Prostate gland (tissue), 2 donors: ENCODE measurements around the gene GOLIM4. TPM values are rescaled to one million over a fixed set of nuclear protein-coding genes. Genes with fewer than 3 reads are reported as not detected.
"Not testable (repeated sequence)": the region's sequence is repeated elsewhere in the genome, so short reads cannot be mapped to it uniquely, and the experiment has no call there.

Source experiments
- DNase-seq: peaks from one replicate; pipeline ENCODE4 v3.0.0-alpha.2; 2019; ENCODE audit warnings: low spot score
- H3K27ac ChIP-seq, 2 donors: fragments of 200-600 bp; sonication (generic); 2 replicates each; pipeline ENCODE4 v1.5.1; 2017 to 2019
- H3K27me3 ChIP-seq: fragments of 200-600 bp; sonication (generic); replicated peaks from 2 replicates; pipeline ENCODE4 v1.5.1; 2019; ENCODE audit not compliant: insufficient read depth
- H3K36me3 ChIP-seq, 2 donors: fragments of 200-600 bp; sonication (generic); 1 replicate in 1 of 2; 2 replicates in 1 of 2; pipeline versions ENCODE4 v1.5.1 to v1.8.1; 2017 to 2019
- H3K4me1 ChIP-seq: fragments of 200-600 bp; sonication (generic); replicated peaks from 2 replicates; pipeline ENCODE4 v1.5.1; 2019
- H3K4me3 ChIP-seq, 2 donors: fragments of 200-600 bp; sonication (generic); 2 replicates each; pipeline ENCODE4 v1.5.1; 2017 to 2019
- H3K9me3 ChIP-seq: fragments of 200-600 bp; sonication (generic); 2 replicates; pipeline ENCODE4 v1.5.1; 2017
- POLR2A ChIP-seq: fragments of 450-650 bp; IDR thresholded peaks from one replicate; pipeline ENCODE4 v1.6.1; 2016; ENCODE audit warnings: antibody characterized with exemption, mild to moderate bottlenecking
- POLR2AphosphoS5 ChIP-seq: sonication (generic); formaldehyde crosslinking; IDR thresholded peaks from one replicate; pipeline ENCODE4 v1.6.1; 2017; ENCODE audit warnings: antibody characterized with exemption
- WGBS: methylation state at CpG from one replicate; pipeline ENCODE4 v1.1.5; 2018; 5-methylcytosine and 5-hydroxymethylcytosine counted together
- intact Hi-C: fragments of 100-400 bp; cut with DNase I; formaldehyde crosslinking; loops from one replicate; pipeline ENCODE4 v1.14.2; 2022
- total RNA-seq, 2 donors: library from RNA; depleted of rRNA; stranded (reverse); fragments of >200 nt; gene quantifications; one replicate each; pipeline ENCODE4 v1.1.0, GENCODE V29; 2016
- TF ChIP-seq, protein P1 (sequence below), 4 experiments: fragments of 200-600 bp in 2 of 4; fragments of 450-650 bp in 2 of 4; sonication (generic) in 2 of 4; IDR thresholded peaks; 1 replicate in 3 of 4; 2 replicates in 1 of 4; pipeline ENCODE4 v1.5.1; 2016 to 2019; ENCODE audit warnings: antibody characterized with exemption in 4 of 4, mild to moderate bottlenecking in 2 of 4, moderate library complexity in 2 of 4

The GOLIM4 gene
- total RNA-seq, 2 donors from 2014 or later, result 22.3 to 25.5 TPM

DNA sequence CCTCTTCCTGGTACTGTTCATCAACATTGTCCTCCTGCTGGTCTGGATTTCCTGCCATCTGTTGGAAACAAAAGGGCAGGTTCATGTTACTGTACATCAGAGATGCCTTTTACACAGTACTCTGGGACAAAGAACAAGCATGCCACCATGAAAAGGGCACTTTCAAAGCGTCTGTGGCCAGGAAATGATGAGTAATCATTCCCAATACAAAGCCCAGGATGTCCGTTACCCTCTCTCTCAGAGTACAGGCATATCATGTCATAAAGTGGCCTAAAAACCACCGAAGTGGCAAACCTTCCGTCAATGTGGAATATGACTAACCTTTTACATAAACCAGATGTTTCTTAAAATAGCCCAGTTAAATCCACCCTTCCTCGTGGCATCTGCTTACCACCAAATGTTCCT, 71.2 kb downstream of the GOLIM4 start:
- Histone ChIP-seq H3K4me3 (no peak overlapping the region), H3K9me3 (no peaks in the 10 kb centered on the region), H3K4me1 (no peaks in the 10 kb centered on the region), H3K27ac (no peak overlapping the region), H3K27me3 (no peaks in the 10 kb centered on the region), H3K36me3 (no peaks in the 10 kb centered on the region)
- TF ChIP-seq, protein P1, sequence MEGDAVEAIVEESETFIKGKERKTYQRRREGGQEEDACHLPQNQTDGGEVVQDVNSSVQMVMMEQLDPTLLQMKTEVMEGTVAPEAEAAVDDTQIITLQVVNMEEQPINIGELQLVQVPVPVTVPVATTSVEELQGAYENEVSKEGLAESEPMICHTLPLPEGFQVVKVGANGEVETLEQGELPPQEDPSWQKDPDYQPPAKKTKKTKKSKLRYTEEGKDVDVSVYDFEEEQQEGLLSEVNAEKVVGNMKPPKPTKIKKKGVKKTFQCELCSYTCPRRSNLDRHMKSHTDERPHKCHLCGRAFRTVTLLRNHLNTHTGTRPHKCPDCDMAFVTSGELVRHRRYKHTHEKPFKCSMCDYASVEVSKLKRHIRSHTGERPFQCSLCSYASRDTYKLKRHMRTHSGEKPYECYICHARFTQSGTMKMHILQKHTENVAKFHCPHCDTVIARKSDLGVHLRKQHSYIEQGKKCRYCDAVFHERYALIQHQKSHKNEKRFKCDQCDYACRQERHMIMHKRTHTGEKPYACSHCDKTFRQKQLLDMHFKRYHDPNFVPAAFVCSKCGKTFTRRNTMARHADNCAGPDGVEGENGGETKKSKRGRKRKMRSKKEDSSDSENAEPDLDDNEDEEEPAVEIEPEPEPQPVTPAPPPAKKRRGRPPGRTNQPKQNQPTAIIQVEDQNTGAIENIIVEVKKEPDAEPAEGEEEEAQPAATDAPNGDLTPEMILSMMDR (IDR thresholded peaks at IDR 0.05), result no peak
- no peak for TF ChIP-seq POLR2AphosphoS5
- no peak for TF ChIP-seq POLR2A
- intact Hi-C loops, result no loop called here
- 56% methylated on average over 5 of the region's 5 CpGs for WGBS
- no peak for DNase-seq

DNA sequence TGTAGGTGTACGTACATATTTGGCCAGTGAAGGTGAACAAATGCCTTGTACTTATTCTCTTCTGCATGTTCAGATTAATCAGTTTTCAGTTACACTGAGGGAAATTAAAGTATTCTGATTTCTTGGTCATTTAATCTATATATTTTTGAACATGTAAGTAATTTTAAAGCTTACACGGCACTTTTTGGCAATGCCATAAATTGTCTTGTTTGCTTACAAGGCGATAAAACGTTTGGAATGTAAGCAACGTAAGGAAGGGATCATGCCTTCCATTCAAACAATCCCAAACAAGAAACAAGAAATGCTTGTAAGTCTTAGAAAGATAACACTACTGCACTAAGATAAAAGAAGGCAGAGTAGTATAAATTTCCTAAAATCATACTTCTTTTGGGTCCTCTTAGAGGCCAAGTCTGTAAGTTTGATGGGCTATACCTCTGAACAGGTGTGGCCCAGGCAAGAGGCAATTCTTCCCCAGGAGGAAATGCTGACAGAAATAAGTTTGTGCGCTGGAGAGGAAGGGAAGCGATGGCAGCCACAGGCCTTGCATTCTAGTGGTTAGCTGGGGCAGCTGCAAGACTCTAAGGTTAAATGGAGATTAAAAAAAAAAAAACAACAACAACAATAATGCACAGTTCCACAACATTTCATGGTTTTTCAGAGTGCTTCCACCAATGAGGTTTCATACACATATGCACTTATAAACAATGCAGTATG, 73.8 kb downstream of the GOLIM4 start:
- H3K27me3 ChIP-seq, result no peaks in the 10 kb centered on the region
- TF ChIP-seq, protein P1 (IDR thresholded peaks at IDR 0.05), result no peak
- TF ChIP-seq POLR2AphosphoS5, result no peak
- no peak for TF ChIP-seq POLR2A
- no peak overlapping the region for H3K4me3 ChIP-seq
- H3K36me3 ChIP-seq, result no peaks in the 10 kb centered on the region
- H3K4me1 ChIP-seq, result no peaks in the 10 kb centered on the region
- 64% methylated on average over 7 of the region's 7 CpGs for WGBS
- DNase-seq, result no peak
- H3K27ac ChIP-seq, result no peak overlapping the region
- no peaks in the 10 kb centered on the region for H3K9me3 ChIP-seq
- intact Hi-C loops, result no loop called here

GRCh38 chr3:168011280-168011679, 84.4 kb downstream of the GOLIM4 start:
- DNase-seq, H3K27ac ChIP-seq, H3K36me3 ChIP-seq, intact Hi-C loops, H3K4me1 ChIP-seq, H3K9me3 ChIP-seq, H3K4me3 ChIP-seq, H3K27me3 ChIP-seq: not testable (repeated sequence)
- WGBS, result 87% methylated on average over 16 of the region's 17 CpGs

- Histone ChIP-seq H3K4me3 (no peak overlapping the region), H3K27ac (no peak overlapping the region), H3K27me3 (no peaks in the 10 kb centered on the region), H3K36me3 (no peaks in the 10 kb centered on the region), H3K9me3 (no peaks in the 10 kb centered on the region), H3K4me1 (no peaks in the 10 kb centered on the region)
- intact Hi-C loops, result no loop called here
- DNase-seq, result no peak
- 93% methylated on average over 2 of the region's 2 CpGs for WGBS
- no peak for TF ChIP-seq POLR2A
- no peak for TF ChIP-seq POLR2AphosphoS5
- TF ChIP-seq, protein P1 (IDR thresholded peaks at IDR 0.05), result no peak
Measured at GRCh38 chr3:168006584-168006983, 89.1 kb downstream of the GOLIM4 start.

- TF ChIP-seq POLR2A (no peak), POLR2AphosphoS5 (no peak)
- WGBS, result 58% methylated on average over 4 of the region's 4 CpGs
Measured at GRCh38 chr3:168003911-168004310, 91.8 kb downstream of the GOLIM4 start.

GRCh38 chr3:168002786-168003368, 92.8 kb downstream of the GOLIM4 start:
- DNase-seq, result no peak
- Histone ChIP-seq H3K36me3 (no peaks in the 10 kb centered on the region), H3K4me3 (no peak overlapping the region), H3K27me3 (no peaks in the 10 kb centered on the region), H3K9me3 (no peaks in the 10 kb centered on the region), H3K4me1 (no peaks in the 10 kb centered on the region), H3K27ac (no peak overlapping the region)
- intact Hi-C loops, result no loop called here
- WGBS, result 29% methylated on average over 1 of the region's 1 CpG
- TF ChIP-seq POLR2AphosphoS5 (no peak), POLR2A (no peak)
- TF ChIP-seq, protein P1 (IDR thresholded peaks at IDR 0.05), result no peak

More at GRCh38 chr3:168003911-168004310, 91.8 kb downstream of the GOLIM4 start:
- Histone ChIP-seq H3K9me3 (no peaks in the 10 kb centered on the region), H3K27ac (no peak overlapping the region), H3K27me3 (no peaks in the 10 kb centered on the region), H3K4me3 (no peak overlapping the region), H3K4me1 (no peaks in the 10 kb centered on the region), H3K36me3 (no peaks in the 10 kb centered on the region)
- intact Hi-C loops, result no loop called here
- DNase-seq, result no peak
